GM19193 (cell line): Measurements from ENCODE around the gene MIPOL1.

Experiments
- POLR2A ChIP-seq: IDR thresholded peaks from 4 replicates; pipeline ENCODE4 v1.6.1; 2011; ENCODE audit not compliant: insufficient read depth, insufficient read length; ENCODE audit errors: extremely low read depth

Gene MIPOL1

GRCh38 chr14:37595809-37596621 is 398.3 kb downstream of the MIPOL1 start:
- TF ChIP-seq POLR2A, result no peak

GRCh38 chr14:37596790-37597472 is 399.2 kb downstream of the MIPOL1 start:
- no peak for TF ChIP-seq POLR2A

GRCh38 chr14:37597538-37597913 is 399.8 kb downstream of the MIPOL1 start:
- TF ChIP-seq POLR2A, result no peak

GRCh38 chr14:37597914-37598746 is 400.4 kb downstream of the MIPOL1 start:
- no peak for TF ChIP-seq POLR2A

- TF ChIP-seq POLR2A, result no peak
Observed at GRCh38 chr14:37598747-37599506, 401.2 kb downstream of the MIPOL1 start.

GRCh38 chr14:37599507-37600368 is 402.0 kb downstream of the MIPOL1 start:
- no peak for TF ChIP-seq POLR2A

GRCh38 chr14:37600880-37601741 is 403.4 kb downstream of the MIPOL1 start:
- TF ChIP-seq POLR2A, result no peak

GRCh38 chr14:37601865-37602264 is 404.1 kb downstream of the MIPOL1 start:
- no peak for TF ChIP-seq POLR2A
